Immature natural killer cell (primary cell): ENCODE results near the gene OR14I1. TPM values are rescaled to one million over a fixed set of nuclear protein-coding genes. Genes with fewer than 3 reads are reported as not detected.
"Not testable (repeated sequence)": the region's sequence is repeated elsewhere in the genome, so short reads cannot be mapped to it uniquely, and the experiment has no call there.

Source experiments
- DNase-seq, 3 donors: peaks; one replicate each; pipeline ENCODE4 v3.0.0; 2022; ENCODE audit warnings: mixed read lengths in 1 of 3
- H3K27ac Mint-ChIP-seq, 6 donors: one replicate each; pipeline ENCODE4 v1.8.0; 2020; ENCODE audit warnings: mixed read lengths in 6 of 6, mild to moderate bottlenecking in 5 of 6, inconsistent platforms in 4 of 6, moderate library complexity in 3 of 6
- H3K27me3 Mint-ChIP-seq, 3 donors: one replicate each; pipeline ENCODE4 v1.8.0; 2020 to 2021; ENCODE audit warnings: low read depth in 3 of 3, mild to moderate bottlenecking in 3 of 3, mixed read lengths in 3 of 3, moderate library complexity in 3 of 3, inconsistent platforms in 1 of 3
- H3K36me3 Mint-ChIP-seq, 3 donors: one replicate each; pipeline ENCODE4 v1.8.0; 2020; ENCODE audit warnings: mixed read lengths in 3 of 3, inconsistent platforms in 2 of 3, mild to moderate bottlenecking in 2 of 3
- H3K4me1 Mint-ChIP-seq, 2 donors: one replicate each; pipeline ENCODE4 v1.8.0; 2020; ENCODE audit warnings: inconsistent platforms in 2 of 2, mild to moderate bottlenecking in 2 of 2, mixed read lengths in 2 of 2, moderate library complexity in 1 of 2
- H3K4me3 Mint-ChIP-seq, 5 donors: one replicate each; pipeline ENCODE4 v1.8.0; 2020; ENCODE audit warnings: mild to moderate bottlenecking in 5 of 5, mixed read lengths in 5 of 5, inconsistent platforms in 3 of 5, moderate library complexity in 3 of 5
- H3K9me3 Mint-ChIP-seq, 6 donors: one replicate each; pipeline ENCODE4 v1.8.0; 2020; ENCODE audit warnings: mild to moderate bottlenecking in 6 of 6, mixed read lengths in 6 of 6, inconsistent platforms in 4 of 6, moderate library complexity in 3 of 6
- polyA plus RNA-seq, 3 donors: library from polyadenylated mRNA; unstranded; fragments of 300-500 nt; fragmentation: Illumina TruSeq; gene quantifications; one replicate each; pipeline ENCODE4 v1.2.3, GENCODE V29; 2021

OR14I1 gene
- polyA plus RNA-seq, 3 donors from 2014 or later, result not detected

DNA sequence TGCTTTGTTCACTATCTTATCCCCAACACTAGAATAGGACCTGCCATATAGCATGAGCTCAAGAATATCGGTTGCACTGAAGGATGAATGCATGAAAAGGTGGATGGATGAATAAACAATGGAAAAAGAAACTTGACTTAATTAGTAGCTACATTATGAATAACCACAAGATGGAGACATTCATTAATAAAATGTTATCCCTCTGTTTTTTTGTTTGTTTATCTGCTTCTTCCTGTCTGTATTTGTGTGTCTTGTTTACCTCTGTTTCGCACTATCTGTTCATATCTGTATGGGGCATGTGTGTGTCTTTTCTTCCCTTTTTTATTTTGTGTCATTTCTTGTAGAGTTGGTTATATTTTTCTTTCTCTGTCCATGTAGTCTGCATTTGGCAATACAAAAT, 1.1 kb upstream of the OR14I1 start:
- Mint-ChIP-seq H3K4me3 (no peak overlapping the region), H3K4me1 (no peaks in the 10 kb centered on the region), H3K27ac (no peak overlapping the region), H3K27me3 (peaks cover 3 to 5% (median 4%) of the 10 kb centered on the region in 3 donors), H3K36me3 (no peaks in the 10 kb centered on the region), H3K9me3 (no peaks in the 10 kb centered on the region)
- DNase-seq, result no peak

DNA sequence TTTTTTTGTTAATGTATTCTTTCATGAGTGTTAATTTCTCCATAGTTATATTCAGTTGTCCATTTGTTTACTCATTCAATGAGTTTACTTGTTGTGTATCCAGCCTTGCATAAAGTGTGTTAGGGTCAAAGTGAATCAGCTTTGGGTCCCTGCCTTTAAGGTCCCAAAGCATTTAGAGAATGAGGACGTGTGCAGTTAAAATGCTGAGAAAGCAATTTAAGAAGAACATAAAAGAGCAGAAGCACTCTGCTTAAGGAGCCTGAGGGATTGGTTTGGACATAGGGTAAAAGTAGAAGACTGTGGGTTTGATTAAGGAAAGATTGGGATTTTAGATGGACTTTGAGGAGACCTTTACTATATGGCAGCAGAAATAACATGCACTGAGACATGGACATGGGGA, 3.5 kb downstream of the OR14I1 start:
- no peak for DNase-seq
- no peak overlapping the region for H3K4me3 Mint-ChIP-seq
- no peaks in the 10 kb centered on the region for H3K4me1 Mint-ChIP-seq
- H3K36me3 Mint-ChIP-seq, result no peaks in the 10 kb centered on the region
- peaks cover 2 to 5% (median 4%) of the 10 kb centered on the region in 3 donors for H3K27me3 Mint-ChIP-seq
- H3K27ac Mint-ChIP-seq, result no peak overlapping the region
- no peaks in the 10 kb centered on the region for H3K9me3 Mint-ChIP-seq

DNA sequence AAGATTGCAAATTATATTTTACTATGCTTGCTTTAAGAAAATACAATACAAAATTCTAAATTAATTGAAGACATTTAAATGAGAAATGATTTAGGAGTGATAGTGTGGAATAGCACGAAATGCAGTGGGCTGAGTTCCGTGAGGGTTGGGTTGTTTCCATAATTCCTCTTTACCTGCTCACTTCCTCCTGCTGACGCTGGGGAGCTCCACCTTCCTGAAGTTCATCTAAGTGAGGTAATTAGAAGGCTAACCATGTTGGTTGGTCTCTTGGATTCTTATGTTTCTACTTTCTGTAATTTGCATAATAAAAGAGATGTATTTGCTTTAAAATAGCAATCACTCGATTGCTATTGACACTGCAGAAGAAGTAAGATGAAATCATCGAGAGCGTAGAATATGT, 4.7 kb downstream of the OR14I1 start:
- no peak overlapping the region for H3K27ac Mint-ChIP-seq
- H3K9me3 Mint-ChIP-seq, result no peaks in the 10 kb centered on the region
- no peaks in the 10 kb centered on the region for H3K4me1 Mint-ChIP-seq
- no peaks in the 10 kb centered on the region for H3K36me3 Mint-ChIP-seq
- no peak overlapping the region for H3K4me3 Mint-ChIP-seq
- peaks cover 2 to 5% (median 4%) of the 10 kb centered on the region in 3 donors for H3K27me3 Mint-ChIP-seq
- DNase-seq, result no peak

GRCh38 chr1:248696774-248697173, 5.8 kb downstream of the OR14I1 start:
- DNase-seq, result no peak
- Mint-ChIP-seq H3K9me3 (peaks cover 0 to 3% (median 0%) of the 10 kb centered on the region in 6 donors), H3K4me3 (no peak overlapping the region), H3K4me1 (no peaks in the 10 kb centered on the region), H3K36me3 (no peaks in the 10 kb centered on the region), H3K27ac (no peak overlapping the region), H3K27me3 (peaks cover 2 to 6% (median 5%) of the 10 kb centered on the region in 3 donors)

GRCh38 chr1:248696261-248696660, 6.3 kb downstream of the OR14I1 start:
- Mint-ChIP-seq H3K4me3 (no peak overlapping the region), H3K27ac (no peak overlapping the region)

DNA sequence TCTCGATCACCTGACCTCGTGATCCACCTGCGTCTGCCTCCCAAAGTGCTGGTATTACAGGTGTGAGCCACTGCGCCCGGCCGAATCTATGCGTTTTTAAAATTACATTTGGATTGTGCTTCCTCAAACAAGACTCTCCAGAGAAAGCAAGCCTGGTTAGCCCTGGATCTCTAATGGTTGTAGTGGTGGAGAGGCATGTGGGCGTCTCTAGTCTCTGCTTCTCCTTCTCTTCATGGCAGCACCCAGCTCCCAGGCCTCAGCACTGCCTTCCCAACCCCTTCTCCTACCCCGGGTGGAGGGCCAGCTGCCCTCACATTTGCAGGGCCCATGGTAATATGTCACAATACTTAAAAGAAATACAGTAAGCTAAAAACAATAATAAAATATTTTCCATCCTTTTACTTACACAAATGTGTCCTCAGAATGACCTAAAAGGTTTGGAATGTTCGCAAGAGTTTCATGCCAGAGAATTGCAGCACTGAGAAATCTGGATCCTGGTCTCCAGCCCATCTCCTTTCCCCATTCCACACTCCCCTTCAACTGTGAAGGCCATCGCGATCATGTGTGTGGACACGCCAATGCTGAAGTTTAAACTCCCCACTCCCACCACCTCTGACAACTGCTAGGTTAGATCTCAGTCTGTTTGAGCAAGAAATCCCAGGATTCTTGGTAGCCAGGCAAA, 7.0 kb downstream of the OR14I1 start:
- Mint-ChIP-seq H3K4me1 (no peaks in the 10 kb centered on the region), H3K9me3 (peaks cover 0 to 3% (median 0%) of the 10 kb centered on the region in 6 donors), H3K27ac (no peak overlapping the region), H3K4me3 (no peak overlapping the region), H3K27me3 (peaks cover 5 to 13% (median 6%) of the 10 kb centered on the region in 3 donors), H3K36me3 (no peaks in the 10 kb centered on the region)
- DNase-seq, result no peak

More at GRCh38 chr1:248696261-248696660, 6.3 kb downstream of the OR14I1 start:
- H3K36me3 Mint-ChIP-seq, result no peaks in the 10 kb centered on the region
- peak in 1 of 3 donors; percentile 2 for DNase-seq
- H3K27me3 Mint-ChIP-seq, result peaks cover 4 to 7% (median 5%) of the 10 kb centered on the region in 3 donors
- no peaks in the 10 kb centered on the region for H3K4me1 Mint-ChIP-seq
- H3K9me3 Mint-ChIP-seq, result peaks cover 0 to 3% (median 0%) of the 10 kb centered on the region in 6 donors

- H3K4me3 Mint-ChIP-seq, result no peak overlapping the region
- H3K27me3 Mint-ChIP-seq, result peaks cover 0 to 11% (median 4%) of the 10 kb centered on the region in 3 donors
- H3K36me3 Mint-ChIP-seq, result no peaks in the 10 kb centered on the region
- no peaks in the 10 kb centered on the region for H3K4me1 Mint-ChIP-seq
- DNase-seq, result no peak
- peaks cover 0 to 7% (median 0%) of the 10 kb centered on the region in 6 donors for H3K9me3 Mint-ChIP-seq
- no peak overlapping the region for H3K27ac Mint-ChIP-seq
Measured at GRCh38 chr1:248691567-248692155, 10.9 kb downstream of the OR14I1 start.

GRCh38 chr1:248688527-248689298, 13.9 kb downstream of the OR14I1 start:
- Mint-ChIP-seq H3K9me3 (peaks cover 0 to 7% (median 0%) of the 10 kb centered on the region in 6 donors), H3K4me1 (no peaks in the 10 kb centered on the region), H3K27me3 (peaks cover 0 to 10% (median 4%) of the 10 kb centered on the region in 3 donors), H3K4me3 (no peak overlapping the region), H3K36me3 (no peaks in the 10 kb centered on the region), H3K27ac (no peak overlapping the region)
- DNase-seq, result no peak

- H3K27me3 Mint-ChIP-seq, result peaks cover 0 to 12% (median 4%) of the 10 kb centered on the region in 3 donors
- DNase-seq, result no peak
- H3K4me1 Mint-ChIP-seq, result no peaks in the 10 kb centered on the region
- no peaks in the 10 kb centered on the region for H3K36me3 Mint-ChIP-seq
- peaks cover 0 to 5% (median 0%) of the 10 kb centered on the region in 6 donors for H3K9me3 Mint-ChIP-seq
- H3K4me3 Mint-ChIP-seq, result no peak overlapping the region
- no peak overlapping the region for H3K27ac Mint-ChIP-seq
Measured at GRCh38 chr1:248686815-248687214, 15.8 kb downstream of the OR14I1 start.

DNA sequence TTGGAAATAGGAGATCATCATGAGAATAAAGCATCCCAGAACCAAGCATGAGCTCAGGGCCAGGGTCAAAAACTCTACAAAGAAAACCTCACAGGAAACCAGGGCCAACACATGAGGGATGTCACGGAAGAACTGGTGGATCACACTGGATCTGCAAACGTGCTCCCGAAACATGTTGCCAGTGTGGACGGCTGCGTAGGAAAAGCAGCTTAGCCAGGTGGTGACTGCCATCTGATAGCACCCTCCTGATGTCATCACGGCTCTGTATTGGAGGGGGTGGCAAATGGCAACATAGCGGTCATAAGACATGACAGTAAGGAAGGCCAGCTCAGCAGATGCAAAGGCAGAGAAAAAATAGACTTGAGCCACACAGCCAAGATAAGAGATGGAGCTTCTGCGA, 20.9 kb downstream of the OR14I1 start:
- Mint-ChIP-seq H3K36me3 (no peaks in the 10 kb centered on the region), H3K27ac (no peak overlapping the region), H3K4me3 (no peak overlapping the region), H3K27me3 (peaks cover 0 to 11% (median 0%) of the 10 kb centered on the region in 3 donors), H3K9me3 (no peaks in the 10 kb centered on the region), H3K4me1 (no peaks in the 10 kb centered on the region)
- DNase-seq, result no peak

GRCh38 chr1:248670003-248670402, 32.6 kb downstream of the OR14I1 start:
- H3K36me3 Mint-ChIP-seq, result no peaks in the 10 kb centered on the region
- peaks cover 0 to 6% (median 0%) of the 10 kb centered on the region in 3 donors for H3K27me3 Mint-ChIP-seq
- H3K4me1 Mint-ChIP-seq, result no peaks in the 10 kb centered on the region
- peaks cover 0 to 8% (median 3%) of the 10 kb centered on the region in 6 donors for H3K9me3 Mint-ChIP-seq
- DNase-seq, result no peak
- H3K27ac Mint-ChIP-seq, result no peak overlapping the region
- no peak overlapping the region for H3K4me3 Mint-ChIP-seq

DNA sequence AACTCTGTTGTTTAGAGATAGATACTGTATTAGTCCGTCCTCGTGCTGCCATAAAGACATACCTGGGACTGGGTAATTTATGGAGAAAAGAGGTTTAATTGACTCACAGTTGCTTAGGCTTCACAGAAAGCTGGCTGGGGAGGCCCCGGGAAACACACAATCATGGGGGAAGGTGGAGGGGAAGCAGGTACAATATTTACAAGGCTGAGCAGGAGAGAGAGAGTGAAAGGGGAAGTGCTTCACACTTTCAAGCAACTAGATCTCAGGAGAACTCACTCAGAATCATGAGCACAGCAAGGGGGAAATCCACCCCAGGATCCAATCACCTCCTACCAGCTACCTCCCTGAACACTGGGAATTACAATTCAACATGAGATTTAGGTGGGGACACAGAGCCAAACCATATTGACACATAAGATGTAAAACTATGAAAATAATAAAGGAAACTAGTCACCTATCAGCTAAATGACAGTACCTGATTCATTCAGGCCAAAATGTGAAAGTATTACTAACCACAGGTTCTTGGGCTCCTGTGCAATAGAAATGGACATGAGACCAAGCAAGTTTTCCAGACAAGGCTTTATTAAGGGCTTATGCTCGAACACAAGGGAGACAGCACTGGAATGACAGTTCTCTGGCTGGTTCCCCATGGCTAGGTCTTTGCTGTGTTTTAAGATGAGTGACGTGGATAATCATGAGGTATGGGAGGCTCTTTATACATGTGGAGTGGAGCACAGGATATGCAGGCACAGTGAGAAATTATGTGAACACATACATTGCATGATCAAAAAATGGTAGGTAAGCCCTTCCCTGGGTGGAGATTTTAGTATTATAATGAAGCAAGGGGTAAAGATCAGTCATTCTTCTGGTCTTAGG, 38.9 kb downstream of the OR14I1 start:
- H3K27ac Mint-ChIP-seq, H3K4me3 Mint-ChIP-seq, H3K9me3 Mint-ChIP-seq, H3K36me3 Mint-ChIP-seq, H3K27me3 Mint-ChIP-seq, H3K4me1 Mint-ChIP-seq, DNase-seq: not testable (repeated sequence)

GRCh38 chr1:248656797-248657196, 45.8 kb downstream of the OR14I1 start:
- not testable (repeated sequence) for H3K27ac Mint-ChIP-seq, H3K4me3 Mint-ChIP-seq, H3K9me3 Mint-ChIP-seq, DNase-seq, H3K4me1 Mint-ChIP-seq, H3K27me3 Mint-ChIP-seq, H3K36me3 Mint-ChIP-seq
